Immature natural killer cell (primary cell): ENCODE measurements around the gene RABEP2. TPM values are rescaled to one million over a fixed set of nuclear protein-coding genes. Genes with fewer than 3 reads are reported as not detected.
"Not testable (repeated sequence)": the region's sequence is repeated elsewhere in the genome, so short reads cannot be mapped to it uniquely, and the experiment has no call there.

Experiments
- DNase-seq, 3 donors: peaks; one replicate each; pipeline ENCODE4 v3.0.0; 2022; ENCODE audit warnings: mixed read lengths in 1 of 3
- H3K27ac Mint-ChIP-seq, 6 donors: one replicate each; pipeline ENCODE4 v1.8.0; 2020; ENCODE audit warnings: mixed read lengths in 6 of 6, mild to moderate bottlenecking in 5 of 6, inconsistent platforms in 4 of 6, moderate library complexity in 3 of 6
- H3K27me3 Mint-ChIP-seq, 3 donors: one replicate each; pipeline ENCODE4 v1.8.0; 2020 to 2021; ENCODE audit warnings: low read depth in 3 of 3, mild to moderate bottlenecking in 3 of 3, mixed read lengths in 3 of 3, moderate library complexity in 3 of 3, inconsistent platforms in 1 of 3
- H3K36me3 Mint-ChIP-seq, 3 donors: one replicate each; pipeline ENCODE4 v1.8.0; 2020; ENCODE audit warnings: mixed read lengths in 3 of 3, inconsistent platforms in 2 of 3, mild to moderate bottlenecking in 2 of 3
- H3K4me1 Mint-ChIP-seq, 2 donors: one replicate each; pipeline ENCODE4 v1.8.0; 2020; ENCODE audit warnings: inconsistent platforms in 2 of 2, mild to moderate bottlenecking in 2 of 2, mixed read lengths in 2 of 2, moderate library complexity in 1 of 2
- H3K4me3 Mint-ChIP-seq, 5 donors: one replicate each; pipeline ENCODE4 v1.8.0; 2020; ENCODE audit warnings: mild to moderate bottlenecking in 5 of 5, mixed read lengths in 5 of 5, inconsistent platforms in 3 of 5, moderate library complexity in 3 of 5
- H3K9me3 Mint-ChIP-seq, 6 donors: one replicate each; pipeline ENCODE4 v1.8.0; 2020; ENCODE audit warnings: mild to moderate bottlenecking in 6 of 6, mixed read lengths in 6 of 6, inconsistent platforms in 4 of 6, moderate library complexity in 3 of 6
- polyA plus RNA-seq, 3 donors: library from polyadenylated mRNA; unstranded; fragments of 300-500 nt; fragmentation: Illumina TruSeq; gene quantifications; one replicate each; pipeline ENCODE4 v1.2.3, GENCODE V29; 2021

The RABEP2 gene
- polyA plus RNA-seq: 10 to 100 TPM in 1 of 3 donors, 1 to 10 TPM in 2; 6.3 to 13.9 (median 9.6) TPM

- Mint-ChIP-seq H3K27me3 (peaks cover 6 to 14% (median 11%) of the 10 kb centered on the region in 3 donors), H3K36me3 (peaks cover 0 to 9% (median 5%) of the 10 kb centered on the region in 3 donors)
Observed at GRCh38 chr16:28924762-28925385, at the start of gene RABEP2. RABEP2 (minus strand) TSS chr16:28925238; CDS start chr16:28925163, 75 bp downstream.

GRCh38 chr16:28974437-28975157 is 49.6 kb upstream of the RABEP2 start, which contains the start of gene SPNS1:
SPNS1 (plus strand) TSS chr16:28974778; CDS start chr16:28975152, 374 bp downstream.
- peak within 1 kb of the TSS; percentile 93 to 99 (median 97) for H3K4me3 Mint-ChIP-seq
- peak; percentile 91 to 94 (median 92) for DNase-seq
- peaks cover 4 to 8% (median 5%) of the 10 kb centered on the region in 3 donors for H3K36me3 Mint-ChIP-seq
- peaks cover 6 to 15% (median 11%) of the 10 kb centered on the region in 3 donors for H3K27me3 Mint-ChIP-seq
- peaks cover 30 to 37% of the 10 kb centered on the region in 2 donors for H3K4me1 Mint-ChIP-seq
- peak within 1 kb of the TSS; percentile 88 to 98 (median 96) for H3K27ac Mint-ChIP-seq
- H3K9me3 Mint-ChIP-seq: no peaks in the 10 kb centered on the region

More at GRCh38 chr16:28924762-28925385, at the start of gene RABEP2:
- peak; percentile 96 to 97 (median 97) for DNase-seq
- Mint-ChIP-seq H3K4me1 (peaks cover 20 to 24% of the 10 kb centered on the region in 2 donors), H3K4me3 (peak within 1 kb of the TSS; percentile 96 to 99 (median 98)), H3K27ac (peak within 1 kb of the TSS; percentile 95 to 99 (median 99)), H3K9me3 (no peaks in the 10 kb centered on the region)

GRCh38 chr16:28974007-28974436 is 49.0 kb upstream of the RABEP2 start:
- H3K9me3 Mint-ChIP-seq: no peaks in the 10 kb centered on the region
- peak overlapping the region; percentile 88 to 98 (median 96) for H3K27ac Mint-ChIP-seq
- peaks cover 4 to 8% (median 5%) of the 10 kb centered on the region in 3 donors for H3K36me3 Mint-ChIP-seq
- peaks cover 6 to 15% (median 11%) of the 10 kb centered on the region in 3 donors for H3K27me3 Mint-ChIP-seq
- H3K4me3 Mint-ChIP-seq: peak overlapping the region; percentile 93 to 99 (median 97)
- H3K4me1 Mint-ChIP-seq: peaks cover 30 to 37% of the 10 kb centered on the region in 2 donors
- no peak for DNase-seq

- not testable (repeated sequence) for H3K27me3 Mint-ChIP-seq, H3K4me3 Mint-ChIP-seq, DNase-seq, H3K36me3 Mint-ChIP-seq, H3K9me3 Mint-ChIP-seq
- Mint-ChIP-seq H3K27ac (peak overlapping the region in 1 of 6 donors; percentile 78), H3K4me1 (peaks cover 9 to 11% of the 10 kb centered on the region in 2 donors)
Observed at GRCh38 chr16:28969696-28970095, 44.7 kb upstream of the RABEP2 start.

GRCh38 chr16:28967156-28967555 is 42.1 kb upstream of the RABEP2 start:
- no peaks in the 10 kb centered on the region for H3K27me3 Mint-ChIP-seq
- no peak for DNase-seq
- no peak overlapping the region for H3K4me3 Mint-ChIP-seq
- H3K9me3 Mint-ChIP-seq: no peaks in the 10 kb centered on the region
- no peaks in the 10 kb centered on the region for H3K4me1 Mint-ChIP-seq
- no peak overlapping the region for H3K27ac Mint-ChIP-seq
- peaks cover 0 to 26% (median 4%) of the 10 kb centered on the region in 3 donors for H3K36me3 Mint-ChIP-seq

GRCh38 chr16:28964496-28964895 is 39.5 kb upstream of the RABEP2 start:
- Mint-ChIP-seq H3K27me3 (no peaks in the 10 kb centered on the region), H3K9me3 (no peaks in the 10 kb centered on the region), H3K36me3 (peaks cover 6 to 43% (median 15%) of the 10 kb centered on the region in 3 donors), H3K4me1 (peaks cover 0 to 3% of the 10 kb centered on the region in 2 donors), H3K27ac (peak overlapping the region in 1 of 6 donors; percentile 69), H3K4me3 (no peak overlapping the region)
- DNase-seq: no peak

- no peak overlapping the region for H3K4me3 Mint-ChIP-seq
- no peaks in the 10 kb centered on the region for H3K9me3 Mint-ChIP-seq
- DNase-seq: no peak
- H3K4me1 Mint-ChIP-seq: peaks cover 0 to 3% of the 10 kb centered on the region in 2 donors
- peak overlapping the region in 1 of 6 donors; percentile 12 for H3K27ac Mint-ChIP-seq
- peaks cover 8 to 45% (median 17%) of the 10 kb centered on the region in 3 donors for H3K36me3 Mint-ChIP-seq
- no peaks in the 10 kb centered on the region for H3K27me3 Mint-ChIP-seq
Observed at GRCh38 chr16:28964072-28964471, 39.0 kb upstream of the RABEP2 start.

GRCh38 chr16:28958836-28959235 is 33.8 kb upstream of the RABEP2 start:
- no peak for DNase-seq
- no peaks in the 10 kb centered on the region for H3K9me3 Mint-ChIP-seq
- H3K27me3 Mint-ChIP-seq: no peaks in the 10 kb centered on the region
- peaks cover 15 to 45% (median 20%) of the 10 kb centered on the region in 3 donors for H3K36me3 Mint-ChIP-seq
- no peak overlapping the region for H3K4me3 Mint-ChIP-seq
- H3K27ac Mint-ChIP-seq: no peak overlapping the region
- H3K4me1 Mint-ChIP-seq: peaks cover 11 to 14% of the 10 kb centered on the region in 2 donors

GRCh38 chr16:28958216-28958615 is 33.2 kb upstream of the RABEP2 start:
- H3K36me3 Mint-ChIP-seq: peaks cover 15 to 40% (median 20%) of the 10 kb centered on the region in 3 donors
- H3K27me3 Mint-ChIP-seq: no peaks in the 10 kb centered on the region
- DNase-seq: no peak
- H3K27ac Mint-ChIP-seq: no peak overlapping the region
- no peak overlapping the region for H3K4me3 Mint-ChIP-seq
- peaks cover 11 to 15% of the 10 kb centered on the region in 2 donors for H3K4me1 Mint-ChIP-seq
- H3K9me3 Mint-ChIP-seq: no peaks in the 10 kb centered on the region

- Mint-ChIP-seq H3K9me3 (no peaks in the 10 kb centered on the region), H3K27ac (peak overlapping the region; percentile 74 to 89 (median 84)), H3K4me3 (peak overlapping the region; percentile 90 to 95 (median 92)), H3K36me3 (peaks cover 3 to 4% (median 3%) of the 10 kb centered on the region in 3 donors), H3K27me3 (peaks cover 0 to 9% (median 3%) of the 10 kb centered on the region in 3 donors), H3K4me1 (peaks cover 26 to 34% of the 10 kb centered on the region in 2 donors)
- DNase-seq: no peak
Observed at GRCh38 chr16:28951410-28951943, 26.4 kb upstream of the RABEP2 start.

- H3K27ac Mint-ChIP-seq: peak within 1 kb of the TSS; percentile 74 to 94 (median 90)
- peak within 1 kb of the TSS; percentile 90 to 95 (median 92) for H3K4me3 Mint-ChIP-seq
- DNase-seq: peak; percentile 99
- H3K27me3 Mint-ChIP-seq: peaks cover 0 to 11% (median 3%) of the 10 kb centered on the region in 3 donors
- H3K9me3 Mint-ChIP-seq: no peaks in the 10 kb centered on the region
- H3K4me1 Mint-ChIP-seq: peaks cover 26 to 33% of the 10 kb centered on the region in 2 donors
- no peaks in the 10 kb centered on the region for H3K36me3 Mint-ChIP-seq
Observed at GRCh38 chr16:28950648-28951409, 25.8 kb upstream of the RABEP2 start, which contains the start of gene NFATC2IP. NFATC2IP (plus strand) TSS chr16:28950937; CDS start chr16:28951012, 75 bp downstream.

- Mint-ChIP-seq H3K27ac (no peak overlapping the region), H3K4me3 (no peak overlapping the region), H3K9me3 (no peaks in the 10 kb centered on the region), H3K27me3 (peaks cover 0 to 13% (median 3%) of the 10 kb centered on the region in 3 donors), H3K36me3 (no peaks in the 10 kb centered on the region), H3K4me1 (peaks cover 22% of the 10 kb centered on the region in 2 donors)
- no peak for DNase-seq
Observed at GRCh38 chr16:28946681-28947080, 21.6 kb upstream of the RABEP2 start.

- DNase-seq: no peak
- Mint-ChIP-seq H3K4me3 (no peak overlapping the region), H3K27me3 (peaks cover 0 to 6% (median 0%) of the 10 kb centered on the region in 3 donors), H3K4me1 (peaks cover 10 to 12% of the 10 kb centered on the region in 2 donors), H3K9me3 (no peaks in the 10 kb centered on the region), H3K36me3 (no peaks in the 10 kb centered on the region), H3K27ac (peak overlapping the region in 1 of 6 donors; percentile 39)
Observed at GRCh38 chr16:28943281-28943680, 18.2 kb upstream of the RABEP2 start.
